ENCODE data around the gene ATP13A3.

ATP13A3 gene

DNA sequence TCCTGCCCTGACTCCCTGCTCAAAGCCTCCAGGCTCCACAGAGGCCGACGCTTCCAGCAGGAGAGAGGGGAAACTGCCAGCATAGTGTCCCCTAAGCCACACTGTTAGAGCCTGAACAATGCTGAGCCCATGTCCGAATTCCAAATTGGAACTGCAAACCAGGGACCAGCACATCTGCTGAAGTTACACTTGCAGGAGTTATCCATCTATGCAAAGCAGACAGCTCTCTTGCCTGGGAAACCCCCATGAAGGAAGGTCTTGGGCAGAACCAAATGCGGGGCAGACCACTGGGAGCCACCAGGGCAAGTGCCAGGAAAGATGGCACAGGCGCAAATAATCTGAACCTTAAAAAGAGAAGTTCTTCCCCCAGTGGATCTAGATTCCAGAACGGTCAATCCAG is 117.9 kb downstream of the ATP13A3 start:
- DNase-seq: no peak

DNA sequence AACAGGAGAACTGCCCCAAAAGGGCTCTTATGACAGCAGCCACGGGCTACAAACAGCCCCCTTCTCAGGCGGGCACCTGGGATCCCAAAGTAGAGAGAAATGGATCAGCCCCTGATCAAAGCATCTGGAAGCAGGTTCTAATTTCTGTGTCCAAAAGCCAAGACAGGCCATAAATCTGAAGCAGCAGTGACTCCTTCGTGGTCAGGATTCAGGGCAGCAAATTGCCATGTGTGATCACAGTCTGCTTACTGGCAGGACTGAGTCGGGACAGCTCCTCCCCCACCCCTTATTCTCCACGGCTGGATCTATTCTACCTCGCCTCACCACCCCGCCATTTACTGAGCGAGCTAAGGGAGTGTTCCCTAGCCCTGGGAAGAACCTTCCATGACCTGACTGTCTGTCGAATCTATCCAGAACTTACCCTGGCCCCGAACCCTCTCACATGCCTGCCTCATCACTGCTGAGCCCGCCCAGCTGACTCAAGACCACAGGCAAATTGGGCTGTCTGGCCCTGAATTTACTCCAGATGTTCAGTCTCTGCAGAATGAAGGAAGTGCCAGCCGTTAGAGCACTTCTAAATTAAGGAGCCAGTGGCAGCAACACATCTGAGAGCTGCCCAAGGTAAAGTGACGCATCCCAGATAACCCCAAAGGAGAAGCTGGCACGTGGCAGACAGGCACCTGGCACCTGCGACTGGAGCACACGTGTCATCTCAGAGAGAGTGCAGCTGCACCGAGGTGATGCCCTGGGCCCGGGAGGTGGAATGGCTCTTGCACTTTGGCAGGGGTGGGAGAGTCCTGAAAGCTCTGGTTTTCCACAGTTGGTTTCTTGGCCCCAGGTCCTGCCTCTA is 118.6 kb downstream of the ATP13A3 start:
- DNase-seq: no peak

DNA sequence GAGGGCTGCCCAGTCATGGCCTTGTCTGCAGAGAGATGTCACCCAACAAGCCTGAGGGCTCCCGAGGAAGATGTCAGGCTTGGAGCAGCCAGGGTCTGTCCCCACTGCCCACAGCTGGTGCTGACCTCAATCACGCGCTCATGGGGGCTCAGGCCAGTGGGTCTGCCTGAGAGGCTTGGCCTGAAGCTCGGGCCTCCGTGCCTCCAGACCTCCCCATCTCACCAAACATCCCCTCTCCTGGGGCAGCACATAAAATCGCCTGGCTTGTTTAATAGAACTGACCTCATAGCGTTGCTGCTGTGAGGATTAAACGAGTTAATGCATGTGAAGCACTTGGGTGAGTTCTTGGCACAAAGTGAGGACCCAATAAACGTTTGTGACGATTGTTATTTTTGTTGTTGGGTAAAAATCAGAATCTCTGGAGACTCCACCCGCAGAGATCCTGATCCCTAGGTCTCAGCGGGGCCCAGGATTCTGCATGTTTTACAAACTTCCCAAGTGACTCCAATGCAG is 120.8 kb downstream of the ATP13A3 start:
- DNase-seq: no peak

DNA sequence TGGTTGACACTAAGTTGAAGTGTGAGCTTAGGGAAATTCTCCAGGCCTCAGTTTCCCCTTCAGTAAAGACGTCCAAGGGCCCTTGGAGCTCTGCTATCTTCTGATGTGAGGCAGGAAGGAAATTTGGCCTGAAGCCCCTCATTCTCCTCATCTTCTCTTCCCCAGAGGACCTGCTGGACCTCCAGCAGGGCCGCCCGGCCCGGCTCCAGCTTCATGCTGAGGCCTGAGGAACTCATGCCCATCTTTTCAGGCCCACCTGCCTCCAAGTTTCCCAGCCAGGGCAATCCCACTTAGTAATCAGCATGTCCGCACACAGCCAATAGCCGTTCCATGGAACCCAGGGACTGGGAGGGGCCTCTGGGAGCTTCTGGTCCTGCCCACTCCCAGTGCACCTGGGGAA is 121.3 kb downstream of the ATP13A3 start:
- no peak for DNase-seq

DNA sequence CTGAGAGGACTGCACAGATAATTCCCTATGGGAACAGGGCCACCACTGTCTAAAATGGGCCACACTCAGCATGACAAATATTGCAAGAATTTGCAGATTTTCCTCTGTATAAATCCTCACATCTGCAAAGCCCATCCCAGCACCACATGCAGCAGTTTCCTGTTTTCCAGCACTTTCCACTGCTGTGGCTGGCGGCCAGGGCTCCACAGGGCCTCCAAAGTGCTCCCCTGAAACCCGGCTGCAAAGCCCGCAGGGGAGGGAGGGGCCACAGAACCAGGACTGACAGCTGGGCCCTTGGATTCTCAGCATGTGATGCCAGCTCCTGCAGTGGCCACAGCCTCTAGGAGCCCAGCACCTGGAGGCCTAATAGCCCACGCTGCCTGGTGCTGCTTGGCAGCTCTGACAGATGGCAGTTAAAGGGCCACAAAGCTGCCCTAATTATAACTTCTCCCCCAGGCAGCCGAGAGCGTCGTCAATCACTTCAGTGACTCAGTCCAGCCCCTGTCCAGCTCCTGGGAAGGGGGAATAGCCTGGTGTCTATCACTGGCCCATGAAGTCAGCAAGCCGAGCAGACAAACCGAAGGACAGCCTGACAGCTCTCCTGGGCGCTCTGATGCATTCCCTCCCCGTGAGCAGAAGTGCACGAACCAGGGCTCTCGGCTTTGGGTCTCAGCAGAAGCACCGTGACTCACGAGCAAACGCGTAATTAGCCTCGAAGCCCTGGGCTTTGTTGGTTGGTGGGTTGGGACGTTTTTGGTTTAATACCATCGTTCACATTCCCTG is 122.0 kb downstream of the ATP13A3 start:
- DNase-seq: no peak

DNA sequence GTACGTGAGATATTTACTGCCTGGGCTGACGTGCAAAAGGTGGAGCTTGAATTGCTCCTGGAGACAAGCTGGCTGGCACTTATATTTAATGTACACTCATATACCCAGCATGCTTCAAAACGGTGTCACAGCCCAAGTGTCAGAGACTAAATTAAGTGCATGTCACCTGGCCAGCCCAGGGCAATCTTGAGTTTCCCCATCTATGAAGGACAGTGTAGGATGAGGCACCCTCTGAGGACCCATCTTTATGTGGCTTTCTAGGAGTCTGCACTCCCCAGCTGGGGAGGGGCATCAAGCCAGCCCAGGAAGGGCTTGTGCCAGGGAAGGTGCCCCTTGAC is 122.5 kb downstream of the ATP13A3 start:
- DNase-seq: no peak

DNA sequence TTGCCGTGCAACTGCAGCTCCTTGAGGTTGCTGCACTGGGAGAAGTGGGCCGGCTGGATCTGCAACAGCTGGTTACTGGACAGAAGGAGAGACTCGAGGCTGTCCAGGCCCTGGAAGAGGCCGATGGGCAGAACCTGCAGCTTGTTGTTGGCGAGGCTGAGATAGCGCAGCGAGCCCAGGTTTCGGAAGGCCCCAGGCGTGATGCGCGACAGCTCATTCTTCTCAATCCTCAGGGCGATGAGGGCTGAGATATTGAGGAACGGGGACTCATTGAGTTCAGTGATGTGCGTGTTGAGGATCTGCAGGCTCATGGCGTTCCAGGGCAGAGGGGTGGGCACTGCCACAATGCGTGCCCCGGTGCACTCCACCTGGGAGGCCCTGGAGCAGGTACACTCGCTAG is 126.2 kb downstream of the ATP13A3 start:
- DNase-seq: no peak

DNA sequence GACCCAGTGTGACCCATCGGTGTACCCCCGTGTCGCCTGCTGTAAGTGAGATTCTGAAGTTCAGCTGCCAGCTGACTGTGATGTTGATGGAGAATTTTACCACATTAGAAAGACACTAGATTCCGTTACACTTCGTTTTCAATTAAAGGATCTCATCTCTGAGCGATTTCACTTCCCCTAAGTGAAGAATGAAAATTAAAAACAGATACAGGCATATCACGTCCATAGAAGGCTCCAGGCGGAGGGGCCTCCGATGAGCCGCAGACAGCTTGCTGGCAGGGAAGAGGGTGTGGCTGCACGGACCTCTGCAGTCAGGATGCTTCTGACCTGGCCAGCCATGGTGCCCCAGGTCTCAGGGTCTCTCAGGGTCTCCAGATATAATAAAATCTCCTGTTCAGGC is 129.1 kb downstream of the ATP13A3 start:
- no peak for DNase-seq

DNA sequence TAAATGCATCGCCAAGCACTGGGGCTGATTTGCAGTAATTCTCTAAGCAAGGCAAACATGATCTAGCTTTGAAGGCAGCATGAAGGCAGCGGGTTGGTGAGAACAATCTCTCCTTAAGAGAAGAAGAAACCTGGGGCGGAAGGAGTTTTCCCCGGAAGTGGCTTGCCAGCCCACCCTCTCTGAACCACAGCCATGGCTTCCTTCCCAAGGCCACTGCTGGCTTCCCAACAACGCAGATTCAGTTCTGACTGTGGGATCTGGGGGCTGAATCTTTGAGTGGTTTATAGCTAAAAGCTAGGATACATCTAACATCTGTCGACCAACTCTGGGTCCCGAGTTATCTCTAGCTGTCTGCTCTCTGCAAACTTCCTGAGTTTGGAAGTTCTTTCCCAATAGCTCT is 131.4 kb downstream of the ATP13A3 start:
- no peak for DNase-seq

DNA sequence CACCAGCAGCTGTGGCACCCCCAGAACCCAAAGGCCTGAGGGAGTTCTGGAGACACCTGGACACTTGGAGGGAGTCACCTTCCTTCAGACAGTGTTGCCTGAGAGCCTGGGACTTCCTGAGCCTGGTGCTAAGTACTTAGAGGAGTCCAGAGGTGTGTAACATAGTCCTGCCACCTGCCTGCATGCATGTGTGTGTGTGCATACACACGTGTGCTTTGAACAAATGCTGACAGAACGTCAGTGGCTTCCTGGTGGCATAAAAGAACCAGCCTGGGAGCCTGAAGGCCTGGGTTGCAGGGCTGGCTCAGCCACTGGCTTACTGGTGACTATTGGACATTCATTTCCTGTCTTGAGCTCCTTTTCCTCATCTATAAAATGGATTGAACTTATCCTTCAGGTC is 132.5 kb downstream of the ATP13A3 start:
- no peak for DNase-seq
